ENCODE measurements around the gene MARCHF6.

Gene MARCHF6

GRCh38 chr5:10315824-10316509, 37.5 kb upstream of the MARCHF6 start:
- no peak for DNase-seq (ENCODE audit: low spot score)
- TF ChIP-seq CTCF (IDR thresholded peaks at IDR 0.05; ENCODE audit: borderline replicate concordance, control extremely low read depth, extremely low read depth, insufficient read depth, missing control alignments) = no peak
- in situ Hi-C loops (cut with MboI; ENCODE audit: low sequenced_read_pairs, unreplicated experiment) = no loop called here

DNA sequence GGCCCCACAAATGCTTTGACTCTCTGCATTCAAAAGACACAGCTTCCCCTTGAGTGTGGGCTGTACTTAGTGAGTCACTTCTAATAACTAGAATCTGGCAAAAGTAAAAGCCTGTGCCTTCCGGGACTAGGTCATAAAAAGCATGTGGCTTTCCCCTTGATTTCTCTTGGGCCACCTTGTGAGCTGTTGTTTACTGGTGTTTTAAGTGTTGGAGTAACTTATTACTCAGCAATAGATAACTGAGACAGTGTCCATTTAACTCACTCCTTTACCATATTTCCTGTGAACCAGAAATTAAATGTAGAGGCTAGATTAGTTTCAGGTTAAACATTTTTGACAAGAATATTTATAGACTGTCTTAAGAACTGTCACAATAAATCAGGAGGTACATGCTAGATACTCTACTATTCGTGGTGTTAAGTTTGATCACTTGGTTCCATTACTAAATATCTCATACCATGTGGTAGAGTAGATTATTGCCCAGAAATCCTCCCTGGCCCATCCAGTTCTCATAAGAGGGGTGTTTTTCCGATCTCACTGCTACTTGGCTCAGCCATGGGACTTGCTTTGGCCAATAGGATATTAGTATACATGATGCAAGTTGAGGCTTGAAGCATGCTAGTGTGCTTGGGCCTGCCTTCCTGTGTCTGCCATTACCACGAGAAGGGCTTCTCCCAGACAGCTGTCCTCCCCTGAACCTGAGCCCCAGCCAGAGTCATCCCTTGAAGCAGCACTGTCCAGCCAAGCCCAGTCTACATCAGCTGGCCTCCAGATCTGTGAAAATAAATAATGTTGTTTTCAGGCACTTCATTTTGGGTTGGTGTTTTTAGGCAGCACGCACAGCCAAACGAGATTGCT, 35.4 kb upstream of the MARCHF6 start:
- in situ Hi-C loops (cut with MboI; ENCODE audit: low sequenced_read_pairs, unreplicated experiment) = no loop called here
- no peak for DNase-seq (ENCODE audit: low spot score)
- TF ChIP-seq CTCF (IDR thresholded peaks at IDR 0.05; ENCODE audit: borderline replicate concordance, control extremely low read depth, extremely low read depth, insufficient read depth, missing control alignments) = no peak

- DNase-seq (ENCODE audit: low spot score) = no peak
- TF ChIP-seq CTCF (IDR thresholded peaks at IDR 0.05; ENCODE audit: borderline replicate concordance, control extremely low read depth, extremely low read depth, insufficient read depth, missing control alignments) = no peak
These were observed 34.2 kb upstream of the MARCHF6 start for GRCh38 chr5:10319202-10319851.

DNA sequence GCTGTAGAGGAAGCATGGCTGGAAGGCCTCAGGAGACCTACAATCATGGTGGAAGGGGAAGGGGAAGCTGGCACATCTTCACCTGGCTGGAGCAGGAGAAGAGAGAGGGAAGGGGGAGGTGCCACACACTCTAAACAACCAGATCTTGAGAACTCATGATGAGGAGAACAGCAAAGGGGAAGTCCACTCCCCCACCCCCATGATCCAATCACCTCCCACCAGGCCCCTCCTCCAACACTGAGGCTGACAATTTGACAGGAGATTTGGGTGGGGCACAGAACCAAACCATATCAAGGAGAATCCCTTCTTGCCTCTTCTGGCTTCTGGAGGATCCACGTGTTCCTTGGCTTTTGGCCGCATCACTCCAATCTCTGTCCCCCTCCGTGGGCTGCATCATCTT, 32.7 kb upstream of the MARCHF6 start:
- no peak for DNase-seq (ENCODE audit: low spot score)
- in situ Hi-C loops (cut with MboI; ENCODE audit: low sequenced_read_pairs, unreplicated experiment) = no loop called here
- TF ChIP-seq CTCF (IDR thresholded peaks at IDR 0.05; ENCODE audit: borderline replicate concordance, control extremely low read depth, extremely low read depth, insufficient read depth, missing control alignments) = no peak

More at GRCh38 chr5:10319202-10319851, 34.2 kb upstream of the MARCHF6 start:
- in situ Hi-C loops (cut with MboI; ENCODE audit: low sequenced_read_pairs, unreplicated experiment) = no loop called here

GRCh38 chr5:10321882-10322281, 31.6 kb upstream of the MARCHF6 start:
- in situ Hi-C loops (cut with MboI; ENCODE audit: low sequenced_read_pairs, unreplicated experiment) = no loop called here
- no peak for DNase-seq (ENCODE audit: low spot score)
- TF ChIP-seq CTCF (IDR thresholded peaks at IDR 0.05; ENCODE audit: borderline replicate concordance, control extremely low read depth, extremely low read depth, insufficient read depth, missing control alignments) = no peak

All from GM13976 (cell line).